Fibroblast of mammary gland (primary cell): Measurements from ENCODE around the gene SORCS2.
"Not testable (repeated sequence)": the region's sequence is repeated elsewhere in the genome, so short reads cannot be mapped to it uniquely, and the experiment has no call there.

Experiments
- DNase-seq: peaks from one replicate; pipeline ENCODE4 v3.0.0-alpha.2; 2010; ENCODE audit warnings: low read depth
- H3K4me3 ChIP-seq: 2 replicates; pipeline ENCODE4 v1.5.1; 2011; ENCODE audit warnings: low read depth, mild to moderate bottlenecking, low read length, moderate library complexity; ENCODE audit not compliant: control insufficient read depth
- CTCF ChIP-seq: conservative IDR thresholded peaks from 2 replicates; pipeline ENCODE4 v1.5.1; 2011; ENCODE audit warnings: low read depth, low read length, inconsistent platforms; ENCODE audit not compliant: control insufficient read depth, insufficient read depth

SORCS2 gene

GRCh38 chr4:7448036-7448435 is 255.7 kb downstream of the SORCS2 start:
- TF ChIP-seq CTCF = no peak
- no peak overlapping the region for H3K4me3 ChIP-seq
- no peak for DNase-seq

GRCh38 chr4:7450775-7451433 is 258.6 kb downstream of the SORCS2 start:
- DNase-seq = no peak
- H3K4me3 ChIP-seq = no peak overlapping the region
- no peak for TF ChIP-seq CTCF

DNA sequence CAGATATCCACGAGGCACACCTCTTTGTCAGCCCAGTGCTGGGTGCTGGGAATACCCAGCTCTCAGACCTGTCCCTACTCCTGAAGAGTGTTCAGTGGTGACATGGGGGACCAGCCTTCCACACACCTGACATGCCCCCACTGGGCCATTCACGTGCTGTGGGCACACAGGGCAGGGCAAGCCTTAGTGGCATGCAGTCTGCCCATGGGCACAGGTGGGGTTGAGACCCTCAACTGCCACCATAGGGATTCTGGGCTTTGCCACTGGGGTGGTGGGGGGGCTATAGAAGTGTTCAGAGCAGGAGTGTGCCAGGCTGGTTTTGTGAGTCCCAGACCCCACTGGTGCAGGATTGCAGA is 259.1 kb downstream of the SORCS2 start:
- no peak overlapping the region for H3K4me3 ChIP-seq
- no peak for TF ChIP-seq CTCF
- DNase-seq = no peak

- H3K4me3 ChIP-seq = no peak overlapping the region
- DNase-seq = no peak
- no peak for TF ChIP-seq CTCF
Measured at GRCh38 chr4:7451800-7452199, 259.5 kb downstream of the SORCS2 start.

- H3K4me3 ChIP-seq, DNase-seq: not testable (repeated sequence)
Measured at GRCh38 chr4:7452802-7453201, 260.5 kb downstream of the SORCS2 start.

DNA sequence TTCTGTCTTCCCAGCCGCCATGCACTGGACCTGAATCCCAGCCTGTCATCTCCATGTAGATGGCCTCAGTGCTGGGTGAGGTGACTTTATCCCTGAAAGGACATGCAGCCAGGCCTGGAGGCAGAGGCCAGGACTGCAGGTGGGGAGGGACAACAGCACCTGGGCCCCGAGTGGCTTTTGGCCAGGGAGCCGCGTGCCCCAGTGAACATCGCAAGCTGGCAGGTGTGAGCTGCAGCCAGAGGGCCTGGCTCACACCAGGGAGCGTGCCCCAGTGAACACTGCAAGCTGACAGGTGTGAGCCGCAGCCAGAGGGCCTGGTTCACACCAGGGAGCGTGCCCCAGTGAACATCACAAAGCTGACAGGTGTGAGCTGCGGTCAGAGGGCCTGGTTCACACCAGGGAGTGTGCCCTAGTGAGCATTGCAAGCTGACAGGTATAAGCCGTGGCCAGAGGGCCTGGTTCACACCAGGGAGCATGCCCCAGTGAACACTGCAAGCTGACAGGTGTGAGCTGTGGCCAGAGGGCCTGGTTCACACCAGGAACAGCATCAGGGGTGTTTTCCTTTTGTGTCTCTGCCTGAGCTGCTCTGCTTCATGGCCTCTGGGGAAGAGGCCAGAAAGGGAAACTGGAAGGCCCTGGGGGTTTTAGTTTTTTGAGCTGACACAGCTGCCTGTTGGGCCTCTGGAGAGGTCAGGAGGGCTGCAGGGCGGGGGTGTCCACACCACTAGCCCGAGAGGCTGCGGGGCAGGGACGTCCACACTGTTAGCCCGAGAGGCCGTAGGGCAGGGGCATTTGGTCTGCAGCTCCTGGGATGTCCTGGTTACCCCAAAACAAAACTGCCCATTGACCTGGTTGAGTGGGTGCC is 265.1 kb downstream of the SORCS2 start:
- no peak for DNase-seq
- no peak for TF ChIP-seq CTCF
- H3K4me3 ChIP-seq = no peak overlapping the region

DNA sequence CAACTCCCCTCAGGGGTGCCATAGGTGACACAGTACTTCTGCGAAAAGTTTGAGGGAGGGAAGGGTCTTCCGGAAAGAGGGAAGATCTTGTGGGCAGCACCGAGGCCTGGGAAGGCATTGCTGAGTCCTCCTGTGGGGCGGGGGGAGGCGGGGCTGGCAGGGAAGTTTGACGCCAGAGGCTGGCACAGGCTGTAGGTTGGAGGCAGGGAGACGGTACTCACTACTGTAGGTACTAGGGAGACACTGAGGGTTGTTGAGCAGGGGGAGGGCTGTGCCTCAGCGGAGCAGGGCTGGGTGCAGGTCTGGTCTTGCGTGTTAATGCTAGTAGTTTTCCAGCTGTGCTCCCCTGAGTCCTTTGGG is 265.7 kb downstream of the SORCS2 start:
- no peak for DNase-seq
- no peak for TF ChIP-seq CTCF

More for the DNA sequence above, 265.7 kb downstream of the SORCS2 start:
- no peak overlapping the region for H3K4me3 ChIP-seq
